ENCODE measurements around the gene KCNMB4.

KCNMB4 gene

DNA sequence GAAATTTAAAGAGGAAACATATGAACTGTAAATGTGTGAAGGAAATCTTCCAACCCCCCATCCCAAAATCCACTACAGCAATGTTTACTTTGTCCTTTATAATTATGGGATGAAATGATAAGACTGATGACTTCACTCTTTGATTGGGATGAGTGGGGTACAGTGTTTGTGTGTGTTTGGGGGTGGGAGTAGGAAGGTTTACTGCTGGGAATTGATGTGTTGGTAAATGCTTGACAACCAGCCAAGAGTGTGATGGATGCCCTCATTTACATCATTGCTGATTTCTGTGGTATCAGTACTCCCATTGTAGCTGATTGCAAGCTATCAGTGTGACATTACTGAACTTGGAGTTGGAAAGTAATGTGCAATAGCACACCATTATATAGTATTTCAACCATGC lies 90.9 kb downstream of the KCNMB4 start:
- Histone ChIP-seq H3K9me3 (ENCODE audit: insufficient read depth, low read length, severe bottlenecking) (no peaks in the 10 kb centered on the region), H3K27me3 (ENCODE audit: insufficient read depth, low read length, poor library complexity) (no peaks in the 10 kb centered on the region), H2AFZ (ENCODE audit: low read depth, low read length) (no peak overlapping the region), H4K20me1 (ENCODE audit: insufficient read depth, low read length) (no peaks in the 10 kb centered on the region), H3K4me3 (ENCODE audit: low read depth in 1 of 2, low read length in 2 of 2) (no peak overlapping the region), H3K79me2 (ENCODE audit: insufficient read depth, low read length) (no peaks in the 10 kb centered on the region), H3K27ac (ENCODE audit: low read length) (no peak overlapping the region), H3K4me2 (ENCODE audit: insufficient read depth, low read length) (no peak overlapping the region), H3K4me1 (ENCODE audit: insufficient read depth, low read length) (no peaks in the 10 kb centered on the region), H3K36me3 (ENCODE audit: insufficient read depth, low read length) (no peaks in the 10 kb centered on the region), H3K9ac (ENCODE audit: low read depth, low read length) (no peak overlapping the region)
- ATAC-seq (ENCODE audit: insufficient read depth, low read depth) (no peak), DNase-seq (no peak)
- no peak for TF ChIP-seq EZH2 (IDR thresholded peaks at IDR 0.05; ENCODE audit: borderline replicate concordance, low read depth, low read length, severe bottlenecking)
- TF ChIP-seq, protein P1, sequence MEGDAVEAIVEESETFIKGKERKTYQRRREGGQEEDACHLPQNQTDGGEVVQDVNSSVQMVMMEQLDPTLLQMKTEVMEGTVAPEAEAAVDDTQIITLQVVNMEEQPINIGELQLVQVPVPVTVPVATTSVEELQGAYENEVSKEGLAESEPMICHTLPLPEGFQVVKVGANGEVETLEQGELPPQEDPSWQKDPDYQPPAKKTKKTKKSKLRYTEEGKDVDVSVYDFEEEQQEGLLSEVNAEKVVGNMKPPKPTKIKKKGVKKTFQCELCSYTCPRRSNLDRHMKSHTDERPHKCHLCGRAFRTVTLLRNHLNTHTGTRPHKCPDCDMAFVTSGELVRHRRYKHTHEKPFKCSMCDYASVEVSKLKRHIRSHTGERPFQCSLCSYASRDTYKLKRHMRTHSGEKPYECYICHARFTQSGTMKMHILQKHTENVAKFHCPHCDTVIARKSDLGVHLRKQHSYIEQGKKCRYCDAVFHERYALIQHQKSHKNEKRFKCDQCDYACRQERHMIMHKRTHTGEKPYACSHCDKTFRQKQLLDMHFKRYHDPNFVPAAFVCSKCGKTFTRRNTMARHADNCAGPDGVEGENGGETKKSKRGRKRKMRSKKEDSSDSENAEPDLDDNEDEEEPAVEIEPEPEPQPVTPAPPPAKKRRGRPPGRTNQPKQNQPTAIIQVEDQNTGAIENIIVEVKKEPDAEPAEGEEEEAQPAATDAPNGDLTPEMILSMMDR (IDR thresholded peaks at IDR 0.05; ENCODE audit: borderline replicate concordance, extremely low read depth, low read length, poor library complexity, severe bottlenecking), result no peak

DNA sequence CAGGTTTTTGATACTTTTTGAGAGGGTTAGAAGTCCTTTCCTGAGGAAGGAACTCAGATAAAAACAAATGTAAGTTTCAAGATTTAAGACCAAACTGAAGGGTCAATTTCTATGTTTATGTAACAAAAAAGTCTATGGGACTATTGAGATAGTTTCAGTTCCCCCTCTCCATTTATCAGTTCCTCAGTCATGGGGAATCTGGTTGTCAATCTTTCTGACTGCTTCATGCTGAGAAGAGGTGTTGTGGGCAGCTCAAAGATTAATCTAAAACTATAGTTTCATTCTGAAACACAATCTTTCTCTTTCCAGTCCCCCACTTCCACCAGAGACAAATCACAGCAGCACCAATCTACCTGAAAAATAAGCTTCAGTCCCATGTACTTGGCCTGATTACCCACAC lies 93.7 kb downstream of the KCNMB4 start:
- ATAC-seq (ENCODE audit: insufficient read depth, low read depth) (no peak), DNase-seq (no peak)
- H3K36me3 ChIP-seq (ENCODE audit: insufficient read depth, low read length), result no peaks in the 10 kb centered on the region
- no peak overlapping the region for H2AFZ ChIP-seq (ENCODE audit: low read depth, low read length)
- H4K20me1 ChIP-seq (ENCODE audit: insufficient read depth, low read length), result no peaks in the 10 kb centered on the region
- no peaks in the 10 kb centered on the region for H3K27me3 ChIP-seq (ENCODE audit: insufficient read depth, low read length, poor library complexity)
- H3K4me3 ChIP-seq (ENCODE audit: low read depth in 1 of 2, low read length in 2 of 2), result no peak overlapping the region
- H3K4me1 ChIP-seq (ENCODE audit: insufficient read depth, low read length), result no peaks in the 10 kb centered on the region
- H3K4me2 ChIP-seq (ENCODE audit: insufficient read depth, low read length), result no peak overlapping the region
- H3K79me2 ChIP-seq (ENCODE audit: insufficient read depth, low read length), result no peaks in the 10 kb centered on the region
- peaks cover 3% of the 10 kb centered on the region for H3K9me3 ChIP-seq (ENCODE audit: insufficient read depth, low read length, severe bottlenecking)
- no peak overlapping the region for H3K9ac ChIP-seq (ENCODE audit: low read depth, low read length)
- H3K27ac ChIP-seq (ENCODE audit: low read length), result no peak overlapping the region
- TF ChIP-seq, protein P1 (IDR thresholded peaks at IDR 0.05; ENCODE audit: borderline replicate concordance, extremely low read depth, low read length, poor library complexity, severe bottlenecking), result no peak
- no peak for TF ChIP-seq EZH2 (IDR thresholded peaks at IDR 0.05; ENCODE audit: borderline replicate concordance, low read depth, low read length, severe bottlenecking)

GRCh38 chr12:70463997-70464396 lies 97.9 kb downstream of the KCNMB4 start:
- no peaks in the 10 kb centered on the region for H4K20me1 ChIP-seq (ENCODE audit: insufficient read depth, low read length)
- no peak for DNase-seq
- H3K4me2 ChIP-seq (ENCODE audit: insufficient read depth, low read length), result no peak overlapping the region
- H3K4me1 ChIP-seq (ENCODE audit: insufficient read depth, low read length), result no peaks in the 10 kb centered on the region
- no peaks in the 10 kb centered on the region for H3K79me2 ChIP-seq (ENCODE audit: insufficient read depth, low read length)
- H2AFZ ChIP-seq (ENCODE audit: low read depth, low read length), result no peak overlapping the region
- ATAC-seq (ENCODE audit: insufficient read depth, low read depth), result no peak
- H3K36me3 ChIP-seq (ENCODE audit: insufficient read depth, low read length), result no peaks in the 10 kb centered on the region
- H3K4me3 ChIP-seq (ENCODE audit: low read depth in 1 of 2, low read length in 2 of 2), result no peak overlapping the region
- TF ChIP-seq EZH2 (IDR thresholded peaks at IDR 0.05; ENCODE audit: borderline replicate concordance, low read depth, low read length, severe bottlenecking), result no peak
- TF ChIP-seq, protein P1 (IDR thresholded peaks at IDR 0.05; ENCODE audit: borderline replicate concordance, extremely low read depth, low read length, poor library complexity, severe bottlenecking), result no peak
- no peak overlapping the region for H3K27ac ChIP-seq (ENCODE audit: low read length)
- H3K9ac ChIP-seq (ENCODE audit: low read depth, low read length), result no peak overlapping the region
- H3K9me3 ChIP-seq (ENCODE audit: insufficient read depth, low read length, severe bottlenecking), result peaks cover 3% of the 10 kb centered on the region
- H3K27me3 ChIP-seq (ENCODE audit: insufficient read depth, low read length, poor library complexity), result no peaks in the 10 kb centered on the region

DNA sequence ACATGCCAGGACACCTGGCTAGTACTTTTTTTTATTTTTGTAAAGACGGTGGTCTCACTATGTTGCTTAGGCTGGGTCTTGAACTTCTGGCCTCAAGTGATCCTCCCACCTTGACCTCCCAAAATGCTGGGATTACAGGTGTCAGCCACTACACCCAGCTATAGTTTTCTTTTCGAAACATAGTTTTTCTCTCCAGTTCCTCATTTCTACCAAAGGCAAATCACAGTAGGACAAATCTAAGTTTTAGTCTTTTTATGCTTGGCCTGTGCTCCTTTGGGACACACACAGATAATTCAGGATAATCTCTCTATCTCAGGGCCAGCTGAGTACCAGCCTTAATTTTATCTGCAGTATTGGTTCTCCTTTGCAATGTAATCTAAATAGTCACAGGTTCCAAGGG lies 100.7 kb downstream of the KCNMB4 start:
- Histone ChIP-seq H3K9ac (ENCODE audit: low read depth, low read length) (no peak overlapping the region), H3K36me3 (ENCODE audit: insufficient read depth, low read length) (no peaks in the 10 kb centered on the region), H3K27ac (ENCODE audit: low read length) (no peak overlapping the region), H3K9me3 (ENCODE audit: insufficient read depth, low read length, severe bottlenecking) (peaks cover 3% of the 10 kb centered on the region), H3K4me3 (ENCODE audit: low read depth in 1 of 2, low read length in 2 of 2) (no peak overlapping the region), H3K4me2 (ENCODE audit: insufficient read depth, low read length) (no peak overlapping the region), H2AFZ (ENCODE audit: low read depth, low read length) (no peak overlapping the region), H4K20me1 (ENCODE audit: insufficient read depth, low read length) (no peaks in the 10 kb centered on the region), H3K79me2 (ENCODE audit: insufficient read depth, low read length) (no peaks in the 10 kb centered on the region), H3K4me1 (ENCODE audit: insufficient read depth, low read length) (no peaks in the 10 kb centered on the region), H3K27me3 (ENCODE audit: insufficient read depth, low read length, poor library complexity) (no peaks in the 10 kb centered on the region)
- no peak for ATAC-seq (ENCODE audit: insufficient read depth, low read depth)
- DNase-seq, result no peak
- TF ChIP-seq, protein P1 (IDR thresholded peaks at IDR 0.05; ENCODE audit: borderline replicate concordance, extremely low read depth, low read length, poor library complexity, severe bottlenecking), result no peak

Data from DND-41 (cell line).